Liver (tissue), 9 donors: ENCODE data around the gene RBM22. TPM values are rescaled to one million over a fixed set of nuclear protein-coding genes. Genes with fewer than 3 reads are reported as not detected.
A peak's percentile ranks its signal among the peaks of the same experiment; 100 is the strongest.

Source experiments
- DNase-seq: peaks from one replicate; pipeline ENCODE4 v3.0.0-alpha.2; 2017; ENCODE audit warnings: low spot score
- H3K27ac ChIP-seq, 2 donors: one replicate each; pipeline ENCODE4 v1.7.0; 2013; ENCODE audit warnings: inconsistent platforms in 2 of 2, low read length in 2 of 2, control low read depth in 1 of 2, low read depth in 1 of 2, mild to moderate bottlenecking in 1 of 2
- H3K27me3 ChIP-seq, 4 donors: one replicate each; pipeline versions ENCODE4 v1.6.1 to v1.7.0; 2013; ENCODE audit warnings: low read length in 3 of 4, inconsistent platforms in 1 of 4, mild to moderate bottlenecking in 1 of 4, moderate library complexity in 1 of 4; ENCODE audit not compliant: control insufficient read depth in 4 of 4, insufficient read depth in 4 of 4
- H3K36me3 ChIP-seq, 4 donors: one replicate each; pipeline versions ENCODE4 v1.6.1 to v1.7.0; 2013; ENCODE audit warnings: low read length in 3 of 4, mild to moderate bottlenecking in 3 of 4, low read depth in 1 of 4, moderate library complexity in 1 of 4; ENCODE audit not compliant: control insufficient read depth in 4 of 4, insufficient read depth in 3 of 4
- H3K4me1 ChIP-seq, 4 donors: one replicate each; pipeline versions ENCODE4 v1.6.1 to v1.7.0; 2013; ENCODE audit warnings: low read length in 3 of 4, mild to moderate bottlenecking in 3 of 4, moderate library complexity in 1 of 4; ENCODE audit not compliant: control insufficient read depth in 4 of 4, insufficient read depth in 4 of 4
- H3K4me3 ChIP-seq, 3 donors: one replicate each; pipeline versions ENCODE4 v1.6.1 to v1.7.0; 2013; ENCODE audit warnings: low read length in 3 of 3, control low read depth in 1 of 3, low read depth in 1 of 3, mild to moderate bottlenecking in 1 of 3
- H3K9ac ChIP-seq, 2 donors: one replicate each; pipeline ENCODE4 v1.7.0; 2013; ENCODE audit warnings: low read length in 2 of 2, mild to moderate bottlenecking in 2 of 2, moderate library complexity in 2 of 2, control low read depth in 1 of 2, low read depth in 1 of 2
- H3K9me3 ChIP-seq, 4 donors: one replicate each; pipeline versions ENCODE4 v1.6.1 to v1.7.0; 2013; ENCODE audit warnings: low read length in 3 of 4; ENCODE audit not compliant: control insufficient read depth in 4 of 4
- ATF3 ChIP-seq: IDR thresholded peaks from 2 replicates; pipeline ENCODE4 v1.6.1; 2016; ENCODE audit warnings: antibody characterized with exemption
- CTCF ChIP-seq: fragments of 150-350 bp; IDR thresholded peaks from 2 replicates; pipeline ENCODE4 v1.5.1; 2017; ENCODE audit warnings: improper control_type of control experiment, low read depth, low read length; ENCODE audit not compliant: missing input control
- EGR1 ChIP-seq, 2 donors: IDR thresholded peaks; 2 replicates each; pipeline ENCODE4 v1.6.1; 2016 to 2018; ENCODE audit warnings: antibody characterized with exemption in 2 of 2, low read depth in 2 of 2
- FOXA1 ChIP-seq: IDR thresholded peaks from 2 replicates; pipeline ENCODE4 v1.6.1; 2016; ENCODE audit warnings: antibody characterized with exemption
- FOXA2 ChIP-seq: IDR thresholded peaks from 2 replicates; pipeline ENCODE4 v1.6.1; 2016; ENCODE audit warnings: antibody characterized with exemption
- GABPA ChIP-seq, 2 donors: IDR thresholded peaks in 1 of 2; conservative IDR thresholded peaks in 1 of 2; 2 replicates each; pipeline ENCODE4 v1.6.1; 2016; ENCODE audit warnings: antibody characterized with exemption in 2 of 2, mild to moderate bottlenecking in 1 of 2, moderate library complexity in 1 of 2
- HNF4A ChIP-seq, 2 donors: conservative IDR thresholded peaks; 2 replicates each; pipeline ENCODE4 v1.6.1; 2016; ENCODE audit warnings: antibody characterized with exemption in 2 of 2, mild to moderate bottlenecking in 2 of 2
- JUND ChIP-seq, 2 donors: IDR thresholded peaks; 2 replicates each; pipeline ENCODE4 v1.6.1; 2016; ENCODE audit warnings: antibody characterized with exemption in 2 of 2
- MAX ChIP-seq: IDR thresholded peaks from 2 replicates; pipeline ENCODE4 v1.6.1; 2016; ENCODE audit warnings: antibody characterized with exemption
- NR2F2 ChIP-seq: IDR thresholded peaks from 2 replicates; pipeline ENCODE4 v1.6.1; 2016; ENCODE audit warnings: antibody characterized with exemption
- RAD21 ChIP-seq, 2 donors: IDR thresholded peaks; 2 replicates each; pipeline ENCODE4 v1.6.1; 2016; ENCODE audit warnings: antibody characterized with exemption in 2 of 2, mild to moderate bottlenecking in 2 of 2
- REST ChIP-seq: IDR thresholded peaks from 2 replicates; pipeline ENCODE4 v1.6.1; 2016; ENCODE audit warnings: antibody characterized with exemption, mild to moderate bottlenecking
- SP1 ChIP-seq: IDR thresholded peaks from 2 replicates; pipeline ENCODE4 v1.6.1; 2018; ENCODE audit warnings: antibody characterized with exemption, mild to moderate bottlenecking
- TAF1 ChIP-seq: conservative IDR thresholded peaks from 2 replicates; pipeline ENCODE4 v1.6.1; 2016; ENCODE audit warnings: antibody characterized with exemption, mild to moderate bottlenecking
- YY1 ChIP-seq: IDR thresholded peaks from 2 replicates; pipeline ENCODE4 v1.6.1; 2016; ENCODE audit warnings: antibody characterized with exemption, mild to moderate bottlenecking
- ZBTB33 ChIP-seq: IDR thresholded peaks from 2 replicates; pipeline ENCODE4 v1.6.1; 2016; ENCODE audit warnings: antibody characterized with exemption
- WGBS: extraction: QIAGEN DNeasy Blood & Tissue Kit; methylation state at CpG from one replicate; pipeline ENCODE4 v1.1.7; 2013; 5-methylcytosine and 5-hydroxymethylcytosine counted together
- polyA plus RNA-seq, 2 donors: library from polyadenylated mRNA; stranded (reverse) in 1 of 2; unstranded in 1 of 2; fragments of 200-250 nt in 1 of 2; fragments of >200 nt in 1 of 2; fragmentation: Nextera tagmentation in 1 of 2; extraction: Ambion mirVana in 1 of 2; gene quantifications; one replicate each; pipeline versions ENCODE4 v1.2.1 to v1.2.3, GENCODE V29; 2013 to 2015
- total RNA-seq, 2 donors: library from RNA; depleted of rRNA; stranded (reverse); fragments of >200 nt; gene quantifications; one replicate each; pipeline ENCODE4 v1.2.3, GENCODE V29; 2014
- donor health status: healthy.
- donor health status: healthy.
- donor health status: healthy.
- donor health status: healthy.
- donor health status: healthy.

Gene RBM22
- total and polyA plus RNA-seq, 4 donors, result 10.7 to 19.7 (median 12.3) TPM

DNA sequence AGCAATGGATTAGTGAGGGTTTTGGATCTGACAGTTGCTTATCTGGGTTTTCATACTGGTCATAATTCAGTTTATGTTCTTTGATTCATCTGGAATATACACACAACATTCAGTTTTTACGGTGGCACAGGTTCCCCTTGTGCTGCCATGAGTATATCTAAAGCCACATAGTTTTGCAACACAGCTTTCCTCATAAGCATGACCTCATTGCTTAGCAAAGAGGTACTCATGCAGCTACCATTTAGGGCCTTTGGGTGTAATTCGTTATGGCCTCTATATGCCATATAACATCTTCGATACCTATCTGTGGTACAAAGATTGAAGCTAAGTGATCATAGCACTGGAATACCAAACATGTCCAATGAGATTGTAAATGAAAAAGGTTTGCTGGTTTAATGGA is 2.9 kb upstream of the RBM22 start:
- Histone ChIP-seq H3K4me3 (no peak overlapping the region), H3K4me1 (peaks cover 0 to 18% (median 13%) of the 10 kb centered on the region in 4 donors), H3K9me3 (no peaks in the 10 kb centered on the region), H3K27ac (no peak overlapping the region), H3K36me3 (peaks cover 0 to 9% (median 4%) of the 10 kb centered on the region in 4 donors), H3K9ac (no peak overlapping the region), H3K27me3 (no peaks in the 10 kb centered on the region)
- 80% methylated on average over 3 of the region's 3 CpGs for WGBS
- TF ChIP-seq FOXA1 (no peak), RAD21 (IDR thresholded peaks at IDR 0.05) (no peak), YY1 (no peak), REST (no peak), EGR1 (IDR thresholded peaks at IDR 0.05; ENCODE audit: low read depth in 2 of 2) (no peak), MAX (no peak), HNF4A (conservative IDR thresholded peaks at IDR 0.05) (no peak), NR2F2 (no peak), FOXA2 (no peak), GABPA (IDR thresholded peaks at IDR 0.05 in 1 of 2, conservative IDR thresholded peaks at IDR 0.05 in 1 of 2) (no peak), ATF3 (no peak), ZBTB33 (no peak), TAF1 (no peak), CTCF (no peak), JUND (IDR thresholded peaks at IDR 0.05) (no peak)
- DNase-seq, result no peak

GRCh38 chr5:150700246-150700593 is 642 bp downstream of the RBM22 start:
- WGBS, result 2% methylated on average over 15 of the region's 15 CpGs
- DNase-seq, result no peak
- no peaks in the 10 kb centered on the region for H3K9me3 ChIP-seq
- no peaks in the 10 kb centered on the region for H3K27me3 ChIP-seq
- peaks cover 6 to 32% (median 29%) of the 10 kb centered on the region in 4 donors for H3K36me3 ChIP-seq
- TF ChIP-seq REST (no peak), SP1 (no peak), GABPA (IDR thresholded peaks at IDR 0.05 in 1 of 2, conservative IDR thresholded peaks at IDR 0.05 in 1 of 2) (no peak), NR2F2 (no peak), ATF3 (no peak), TAF1 (no peak), JUND (IDR thresholded peaks at IDR 0.05) (no peak)
- H3K4me3 ChIP-seq, result peak overlapping the region; percentile 78 to 98 (median 85)
- H3K9ac ChIP-seq, result peak overlapping the region; percentile 75 to 96
- peak overlapping the region; percentile 92 to 97 for H3K27ac ChIP-seq
- H3K4me1 ChIP-seq, result peaks cover 0 to 18% (median 13%) of the 10 kb centered on the region in 4 donors
